T-helper 1 cell treated with Interleukin-12 subunit alpha and Interleukin-12 subunit beta and Interleukin-4 antibody, amounts not matched to agents 30 μg/mL and 1 μg/mL, for 36 hours (primary cell): ENCODE data around the gene RASAL1.
A peak's percentile ranks its signal among the peaks of the same experiment; 100 is the strongest.

Experiments
- H3K27ac Mint-ChIP-seq: one replicate; pipeline ENCODE4 v1.8.0; 2021; ENCODE audit warnings: mild to moderate bottlenecking, mixed read lengths
- H3K27me3 Mint-ChIP-seq: one replicate; pipeline ENCODE4 v1.8.0; 2021; ENCODE audit warnings: low read depth, mixed read lengths
- H3K36me3 Mint-ChIP-seq: one replicate; pipeline ENCODE4 v1.8.0; 2021; ENCODE audit warnings: low read depth, mixed read lengths
- H3K4me1 Mint-ChIP-seq: one replicate; pipeline ENCODE4 v1.8.0; 2021; ENCODE audit warnings: low read depth, mixed read lengths
- H3K4me3 Mint-ChIP-seq: one replicate; pipeline ENCODE4 v1.8.0; 2021; ENCODE audit warnings: mild to moderate bottlenecking, moderate library complexity, mixed read lengths
- H3K9me3 Mint-ChIP-seq: one replicate; pipeline ENCODE4 v1.8.0; 2021; ENCODE audit warnings: mixed read lengths

RASAL1 gene

DNA sequence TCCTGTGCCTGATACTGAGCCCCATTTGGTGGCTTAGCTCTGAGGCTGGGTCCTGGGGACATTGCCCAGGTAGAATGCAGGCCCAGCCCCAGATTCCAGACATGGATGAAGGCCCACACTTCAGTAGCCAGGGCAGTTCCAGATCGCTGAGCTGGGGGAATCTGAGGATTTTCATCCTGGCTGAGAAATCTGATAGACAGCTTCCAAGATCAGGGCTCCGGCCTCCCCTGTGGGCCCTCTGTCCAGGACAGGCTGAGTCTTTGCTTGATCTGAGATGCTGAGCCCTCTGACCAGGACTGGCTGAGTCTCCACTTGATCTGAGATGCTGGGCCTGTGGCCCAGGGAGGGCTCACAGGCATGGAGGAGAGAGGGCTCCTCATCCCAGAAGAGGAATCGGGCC lies 3.3 kb upstream of the RASAL1 start:
- Mint-ChIP-seq H3K4me3 (no peak overlapping the region), H3K4me1 (peaks cover 11% of the 10 kb centered on the region), H3K9me3 (no peaks in the 10 kb centered on the region), H3K27me3 (peaks cover 5% of the 10 kb centered on the region), H3K27ac (no peak overlapping the region), H3K36me3 (no peaks in the 10 kb centered on the region)

DNA sequence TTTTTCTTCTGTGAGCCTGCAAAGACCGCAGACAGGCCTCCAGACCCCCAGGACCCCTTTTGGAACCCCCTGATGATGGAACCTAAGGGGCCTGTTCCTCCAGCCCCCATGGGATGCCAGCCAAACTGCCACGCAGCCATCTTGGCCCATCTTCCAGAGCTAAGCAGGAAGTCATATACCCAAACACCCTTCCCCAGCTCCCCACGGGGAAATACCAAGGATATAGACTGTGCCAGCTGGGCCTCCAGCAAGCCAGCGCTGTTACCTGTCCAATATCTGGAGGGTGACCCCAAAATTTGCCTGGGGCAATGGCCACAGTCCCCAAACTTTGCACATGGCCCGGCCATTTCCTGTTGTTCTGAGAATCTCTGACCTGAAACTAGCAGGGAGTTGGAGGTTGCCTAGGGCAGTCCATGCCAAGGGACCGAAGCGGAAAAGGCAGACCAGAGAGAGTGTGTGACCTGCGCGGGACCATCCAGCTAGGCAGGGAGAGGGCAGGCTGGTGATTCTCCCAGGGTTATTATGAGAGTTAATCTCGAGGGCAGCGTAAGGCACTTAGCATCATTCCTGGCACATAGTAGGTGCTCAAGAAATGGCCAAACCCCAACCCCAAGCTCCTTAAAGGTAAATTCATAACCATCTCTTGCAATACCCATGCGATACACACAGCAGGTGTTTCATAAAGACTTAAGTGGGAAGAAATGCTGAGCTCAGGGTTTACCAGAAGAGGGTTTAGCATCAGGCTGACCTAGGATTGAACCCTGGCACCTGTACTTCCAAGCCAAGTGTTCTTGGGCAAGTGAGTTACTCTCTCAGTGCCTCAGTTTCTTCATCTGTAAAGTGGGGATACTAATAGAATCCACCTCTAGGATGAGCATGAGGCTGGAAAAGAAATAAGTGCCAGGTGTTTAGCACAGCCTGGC lies 2.6 kb upstream of the RASAL1 start:
- Mint-ChIP-seq H3K27me3 (peaks cover 5% of the 10 kb centered on the region), H3K36me3 (no peaks in the 10 kb centered on the region), H3K4me1 (peaks cover 11% of the 10 kb centered on the region), H3K9me3 (no peaks in the 10 kb centered on the region), H3K4me3 (no peak overlapping the region), H3K27ac (no peak overlapping the region)

DNA sequence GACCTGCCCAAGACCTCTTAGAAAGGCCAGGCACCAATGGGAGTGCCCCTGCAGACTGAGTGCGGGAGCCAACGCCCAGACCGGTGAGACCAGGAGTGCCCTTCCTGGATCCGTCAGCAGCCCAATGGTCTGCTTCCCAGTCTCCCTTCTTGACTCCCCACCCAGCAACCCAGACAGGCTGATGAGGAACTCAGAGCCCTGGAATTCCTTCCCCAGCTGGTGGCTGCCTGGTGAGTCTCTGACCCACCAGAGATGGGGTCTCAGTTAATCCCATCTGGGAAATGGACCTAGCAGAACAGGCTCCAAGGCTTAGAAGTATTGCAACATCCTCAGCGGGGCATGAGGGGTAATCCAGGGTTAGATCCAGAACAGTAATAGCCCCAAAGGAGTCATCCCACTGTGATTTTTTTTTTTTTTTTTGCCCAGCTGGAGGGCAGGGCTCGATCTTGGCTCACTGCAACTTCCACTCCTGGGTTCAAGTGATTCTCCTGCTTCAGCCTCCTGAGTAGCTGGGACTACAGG lies 1.5 kb upstream of the RASAL1 start:
- H3K4me1 Mint-ChIP-seq: peaks cover 11% of the 10 kb centered on the region
- H3K9me3 Mint-ChIP-seq: no peaks in the 10 kb centered on the region
- peaks cover 5% of the 10 kb centered on the region for H3K27me3 Mint-ChIP-seq
- H3K27ac Mint-ChIP-seq: no peak overlapping the region
- H3K36me3 Mint-ChIP-seq: no peaks in the 10 kb centered on the region
- no peak overlapping the region for H3K4me3 Mint-ChIP-seq

DNA sequence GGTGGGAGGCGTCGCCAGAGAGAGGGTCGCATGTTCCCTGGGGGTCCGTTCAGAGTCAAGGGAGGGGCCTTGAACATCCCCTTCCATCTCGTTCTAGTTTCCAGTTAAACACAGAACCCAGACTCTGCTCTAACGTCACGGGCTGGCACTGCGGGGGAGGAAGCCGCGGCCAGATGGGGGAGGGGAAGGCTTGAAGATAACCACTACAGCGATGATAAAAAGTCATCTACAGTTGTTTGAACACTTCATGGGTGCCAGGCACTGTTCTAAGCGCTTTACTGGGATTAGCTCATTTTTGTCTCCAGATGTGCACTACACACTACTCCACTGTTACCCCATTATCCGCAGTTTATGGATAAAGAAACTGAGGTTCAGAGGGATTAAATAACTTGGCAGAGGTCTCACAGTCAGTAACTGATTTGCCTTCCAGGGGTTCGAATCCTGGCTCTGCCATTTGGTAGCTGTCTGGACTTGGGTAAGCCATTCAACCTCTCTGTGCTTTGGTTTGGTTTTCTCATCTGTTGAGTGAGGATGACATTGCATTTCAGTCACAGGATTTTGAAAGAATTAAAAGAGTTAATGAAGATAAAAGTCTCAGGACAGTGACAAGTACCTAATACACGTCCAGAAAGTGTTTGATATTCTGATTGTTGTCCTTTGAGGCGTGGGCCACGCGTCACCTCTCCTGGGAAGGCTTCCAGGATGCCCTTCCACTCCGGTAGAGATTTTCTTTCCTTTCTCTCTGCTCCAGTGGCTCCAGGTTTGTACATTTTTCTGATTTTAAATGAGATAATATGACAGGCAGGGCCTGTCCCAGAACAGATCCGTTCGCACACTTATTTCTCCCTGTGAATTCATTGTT lies 798 bp upstream of the RASAL1 start:
- Mint-ChIP-seq H3K27me3 (peaks cover 5% of the 10 kb centered on the region), H3K36me3 (no peaks in the 10 kb centered on the region), H3K4me1 (peaks cover 11% of the 10 kb centered on the region), H3K4me3 (peak overlapping the region; percentile 68), H3K9me3 (no peaks in the 10 kb centered on the region), H3K27ac (no peak overlapping the region)

DNA sequence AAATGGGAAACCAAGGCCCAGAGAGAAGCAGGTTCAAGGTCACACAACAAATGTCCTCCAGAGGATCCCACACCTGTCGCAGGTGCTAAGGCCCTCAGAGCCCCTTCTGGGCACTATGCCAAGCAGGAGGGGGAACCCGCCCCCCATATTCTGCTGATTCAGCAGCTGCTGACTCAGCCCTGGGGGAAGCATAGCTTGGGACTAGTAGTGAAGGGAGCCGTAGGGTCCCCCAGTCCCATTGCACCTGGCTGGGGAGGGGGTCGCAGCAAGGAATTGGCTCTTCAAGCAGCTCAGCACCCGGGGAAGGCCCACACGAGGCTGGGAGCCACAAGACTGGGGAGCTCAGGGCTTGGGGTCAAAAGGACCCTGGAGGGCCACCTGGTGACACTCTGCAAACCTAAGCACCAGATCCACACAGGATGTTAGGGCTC lies 1.0 kb downstream of the RASAL1 start:
- H3K27me3 Mint-ChIP-seq: peaks cover 5% of the 10 kb centered on the region
- H3K4me3 Mint-ChIP-seq: no peak overlapping the region
- H3K9me3 Mint-ChIP-seq: no peaks in the 10 kb centered on the region
- H3K27ac Mint-ChIP-seq: no peak overlapping the region
- peaks cover 11% of the 10 kb centered on the region for H3K4me1 Mint-ChIP-seq
- H3K36me3 Mint-ChIP-seq: no peaks in the 10 kb centered on the region

- H3K9me3 Mint-ChIP-seq: no peaks in the 10 kb centered on the region
- H3K4me3 Mint-ChIP-seq: no peak overlapping the region
- H3K27me3 Mint-ChIP-seq: peaks cover 5% of the 10 kb centered on the region
- no peak overlapping the region for H3K27ac Mint-ChIP-seq
- H3K36me3 Mint-ChIP-seq: no peaks in the 10 kb centered on the region
- H3K4me1 Mint-ChIP-seq: peaks cover 11% of the 10 kb centered on the region
These were observed 1.5 kb downstream of the RASAL1 start for GRCh38 chr12:113134071-113134470.

GRCh38 chr12:113133666-113134065 lies 1.9 kb downstream of the RASAL1 start:
- Mint-ChIP-seq H3K27me3 (peaks cover 5% of the 10 kb centered on the region), H3K36me3 (no peaks in the 10 kb centered on the region), H3K9me3 (no peaks in the 10 kb centered on the region), H3K27ac (no peak overlapping the region), H3K4me3 (no peak overlapping the region), H3K4me1 (peaks cover 11% of the 10 kb centered on the region)

DNA sequence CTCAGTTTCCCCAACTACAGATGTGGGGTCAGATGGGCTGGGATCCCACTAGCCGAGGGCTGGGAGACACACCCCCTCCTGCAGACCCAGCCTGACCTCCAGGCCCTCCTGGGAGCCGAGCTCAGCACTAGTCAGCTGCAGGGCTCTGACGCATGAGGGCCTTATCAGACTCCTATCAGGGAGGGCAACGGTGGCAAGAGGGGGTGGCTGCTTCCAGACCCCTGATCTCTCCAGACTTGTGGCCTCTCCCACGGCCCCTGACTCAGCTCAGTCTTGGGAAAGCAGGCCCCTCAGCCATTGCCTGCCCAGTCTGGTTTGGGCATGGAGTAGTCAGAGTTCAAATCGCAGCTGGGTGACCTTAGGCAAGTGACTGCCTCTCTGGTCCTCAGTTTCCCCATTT lies 2.5 kb downstream of the RASAL1 start:
- H3K4me1 Mint-ChIP-seq: peaks cover 11% of the 10 kb centered on the region

DNA sequence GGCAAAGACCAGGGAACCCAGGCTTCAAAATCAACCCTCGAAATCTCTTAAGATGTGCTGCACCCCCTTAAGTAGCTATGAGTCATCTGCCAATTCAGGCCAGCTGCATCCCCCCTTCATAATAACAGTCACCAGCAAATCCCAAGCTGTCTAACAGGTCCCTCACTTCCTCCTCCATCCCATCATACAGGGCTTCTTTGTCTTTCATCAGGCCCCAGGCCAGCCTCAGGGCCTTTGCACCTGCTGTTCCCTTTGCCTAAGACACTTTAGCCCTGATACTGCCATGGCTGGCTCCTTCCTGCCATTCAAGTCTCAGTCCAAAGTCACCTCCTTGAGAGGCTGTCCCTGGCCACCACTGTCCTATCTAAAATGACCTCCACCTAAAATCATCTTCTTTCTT lies 4.0 kb downstream of the RASAL1 start:
- Mint-ChIP-seq H3K36me3 (no peaks in the 10 kb centered on the region), H3K9me3 (no peaks in the 10 kb centered on the region), H3K4me3 (no peak overlapping the region), H3K27me3 (peaks cover 5% of the 10 kb centered on the region), H3K4me1 (peaks cover 8% of the 10 kb centered on the region), H3K27ac (no peak overlapping the region)

More for the DNA sequence above, 2.5 kb downstream of the RASAL1 start:
- Mint-ChIP-seq H3K36me3 (no peaks in the 10 kb centered on the region), H3K9me3 (no peaks in the 10 kb centered on the region), H3K4me3 (no peak overlapping the region), H3K27me3 (peaks cover 5% of the 10 kb centered on the region), H3K27ac (no peak overlapping the region)

GRCh38 chr12:113130457-113131135 lies 5.0 kb downstream of the RASAL1 start:
- no peak overlapping the region for H3K27ac Mint-ChIP-seq

GRCh38 chr12:113129664-113130456 lies 5.7 kb downstream of the RASAL1 start:
- Mint-ChIP-seq H3K27ac (no peak overlapping the region), H3K9me3 (no peaks in the 10 kb centered on the region), H3K36me3 (no peaks in the 10 kb centered on the region), H3K4me3 (no peak overlapping the region), H3K27me3 (no peaks in the 10 kb centered on the region), H3K4me1 (no peaks in the 10 kb centered on the region)

More at GRCh38 chr12:113130457-113131135, 5.0 kb downstream of the RASAL1 start:
- no peaks in the 10 kb centered on the region for H3K4me1 Mint-ChIP-seq
- no peak overlapping the region for H3K4me3 Mint-ChIP-seq
- no peaks in the 10 kb centered on the region for H3K36me3 Mint-ChIP-seq
- H3K9me3 Mint-ChIP-seq: no peaks in the 10 kb centered on the region
- H3K27me3 Mint-ChIP-seq: no peaks in the 10 kb centered on the region

DNA sequence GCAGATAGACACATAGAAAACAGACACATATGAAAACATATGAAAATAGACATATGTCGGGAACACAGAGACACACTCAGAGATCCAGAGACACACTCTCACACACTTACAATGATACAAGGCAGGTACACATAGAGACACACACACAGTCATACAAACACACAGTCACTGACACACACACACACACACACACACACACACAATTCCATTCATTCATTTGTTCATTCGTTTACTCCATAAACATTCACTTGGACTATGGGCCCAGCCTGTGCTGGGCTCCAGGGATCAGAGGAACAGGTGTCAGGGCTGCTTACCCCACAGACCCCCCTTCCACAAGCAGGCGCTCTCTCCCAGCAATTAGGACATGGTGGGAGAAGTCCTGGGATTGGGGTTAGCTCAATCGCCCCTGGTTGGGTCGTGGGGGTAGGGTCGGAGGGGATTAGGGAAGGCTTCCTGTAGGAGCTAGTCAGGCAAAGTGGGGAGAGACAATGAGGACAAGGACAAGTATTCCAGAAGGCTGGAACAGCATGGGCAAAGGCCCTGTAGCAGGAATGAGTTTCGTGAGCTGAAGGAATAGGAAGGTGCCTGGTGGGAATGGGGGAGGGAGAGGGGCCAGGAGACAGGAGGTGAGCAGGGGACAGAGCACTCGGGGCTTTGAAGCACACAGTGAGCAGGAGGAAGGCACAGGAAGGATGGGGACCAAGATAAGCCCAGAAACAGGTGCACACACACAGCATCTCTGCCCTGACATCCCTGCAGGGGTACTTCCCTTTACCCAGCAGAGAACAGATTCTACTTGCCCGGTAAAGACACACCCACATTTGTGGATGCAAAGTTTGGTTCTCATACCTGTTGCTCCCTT lies 6.5 kb downstream of the RASAL1 start:
- Mint-ChIP-seq H3K27ac (no peak overlapping the region), H3K36me3 (no peaks in the 10 kb centered on the region), H3K4me3 (no peak overlapping the region), H3K9me3 (no peaks in the 10 kb centered on the region), H3K27me3 (no peaks in the 10 kb centered on the region), H3K4me1 (no peaks in the 10 kb centered on the region)

DNA sequence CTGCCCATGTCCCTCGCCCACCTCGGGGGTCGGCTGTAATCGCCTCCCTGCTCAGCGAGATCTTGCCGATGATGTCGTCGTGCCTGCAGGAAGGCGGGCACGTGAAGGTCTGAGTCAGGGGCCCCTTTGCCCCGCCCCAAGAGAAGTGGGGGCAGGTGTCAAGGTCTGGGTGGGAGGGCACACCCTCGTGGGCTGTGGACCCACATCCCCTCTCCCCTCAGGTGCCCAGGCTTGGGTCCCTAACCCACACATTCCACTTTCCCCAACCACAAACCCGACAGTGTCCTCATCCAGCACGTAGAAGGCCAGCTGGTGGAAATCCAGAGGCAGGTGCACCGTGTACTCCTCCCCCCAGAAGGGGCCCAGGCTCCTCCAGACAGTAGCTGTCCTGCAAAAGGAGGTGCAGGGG lies 7.8 kb downstream of the RASAL1 start:
- Mint-ChIP-seq H3K36me3 (no peaks in the 10 kb centered on the region), H3K4me3 (no peak overlapping the region), H3K4me1 (no peaks in the 10 kb centered on the region), H3K9me3 (peaks cover 7% of the 10 kb centered on the region), H3K27me3 (peaks cover 2% of the 10 kb centered on the region), H3K27ac (no peak overlapping the region)
